ENCODE results near the gene TDRD9.

Gene TDRD9

GRCh38 chr14:103941973-103942736, 13.9 kb downstream of the TDRD9 start, which contains the start of gene RD3L:
Gene RD3L, minus strand, starts transcription at chr14:103942529. Its CDS starts 834 bp downstream, at chr14:103941695.
- TF ChIP-seq FOXP2 (optimal IDR thresholded peaks at IDR 0.05; ENCODE audit: borderline replicate concordance, extremely low read depth, extremely low read length, insufficient read depth) (no peak), POLR2AphosphoS5 (IDR thresholded peaks at IDR 0.05; ENCODE audit: low read depth, low read length) (no peak), TAF1 (IDR thresholded peaks at IDR 0.05; ENCODE audit: borderline replicate concordance, insufficient read depth, low read length) (no peak), SIN3A (IDR thresholded peaks at IDR 0.05; ENCODE audit: borderline replicate concordance, insufficient read depth, low read length) (no peak), REST (IDR thresholded peaks at IDR 0.05; ENCODE audit: insufficient read depth in 1 of 2, low read depth in 2 of 2, low read length in 2 of 2) (no peak)

GRCh38 chr14:103943673-103944072, 15.4 kb downstream of the TDRD9 start:
- TF ChIP-seq REST (IDR thresholded peaks at IDR 0.05; ENCODE audit: insufficient read depth in 1 of 2, low read depth in 2 of 2, low read length in 2 of 2) (no peak), SIN3A (IDR thresholded peaks at IDR 0.05; ENCODE audit: borderline replicate concordance, insufficient read depth, low read length) (no peak), FOXP2 (optimal IDR thresholded peaks at IDR 0.05; ENCODE audit: borderline replicate concordance, extremely low read depth, extremely low read length, insufficient read depth) (no peak), TAF1 (IDR thresholded peaks at IDR 0.05; ENCODE audit: borderline replicate concordance, insufficient read depth, low read length) (no peak), POLR2AphosphoS5 (IDR thresholded peaks at IDR 0.05; ENCODE audit: low read depth, low read length) (no peak)

GRCh38 chr14:103946975-103947374, 18.7 kb downstream of the TDRD9 start:
- TF ChIP-seq REST (IDR thresholded peaks at IDR 0.05; ENCODE audit: insufficient read depth in 1 of 2, low read depth in 2 of 2, low read length in 2 of 2) (no peak), FOXP2 (optimal IDR thresholded peaks at IDR 0.05; ENCODE audit: borderline replicate concordance, extremely low read depth, extremely low read length, insufficient read depth) (no peak)

- TF ChIP-seq REST (IDR thresholded peaks at IDR 0.05; ENCODE audit: insufficient read depth in 1 of 2, low read depth in 2 of 2, low read length in 2 of 2) (no peak), TAF1 (IDR thresholded peaks at IDR 0.05; ENCODE audit: borderline replicate concordance, insufficient read depth, low read length) (no peak), SIN3A (IDR thresholded peaks at IDR 0.05; ENCODE audit: borderline replicate concordance, insufficient read depth, low read length) (no peak), POLR2AphosphoS5 (IDR thresholded peaks at IDR 0.05; ENCODE audit: low read depth, low read length) (no peak), FOXP2 (optimal IDR thresholded peaks at IDR 0.05; ENCODE audit: borderline replicate concordance, extremely low read depth, extremely low read length, insufficient read depth) (no peak)
Observed at GRCh38 chr14:103948442-103948841, 20.2 kb downstream of the TDRD9 start.
